Gastroesophageal sphincter (tissue), 4 donors: Measurements from ENCODE around the gene CACNA1C. TPM values are rescaled to one million over a fixed set of nuclear protein-coding genes. Genes with fewer than 3 reads are reported as not detected.
"Not testable (repeated sequence)": the region's sequence is repeated elsewhere in the genome, so short reads cannot be mapped to it uniquely, and the experiment has no call there.

Source experiments
- ATAC-seq: fragments of 150-250 bp; one replicate; pipeline ENCODE4 v1.9.1; 2016; ENCODE audit warnings: mild to moderate bottlenecking, moderate library complexity
- H3K27ac ChIP-seq, 4 donors: fragments of 200-600 bp; sonication (generic) in 3 of 4; 1 replicate in 3 of 4; 2 replicates in 1 of 4; pipeline ENCODE4 v1.5.1; 2016 to 2019
- H3K27me3 ChIP-seq: fragments of 200-600 bp; sonication (generic); one replicate; pipeline ENCODE4 v1.5.1; 2019
- H3K36me3 ChIP-seq, 2 donors: fragments of 200-600 bp; sonication (generic); one replicate each; pipeline ENCODE4 v1.5.1; 2019; ENCODE audit warnings: control low read depth in 1 of 2
- H3K4me1 ChIP-seq, 3 donors: fragments of 200-600 bp; sonication (generic); 1 replicate in 2 of 3; 2 replicates in 1 of 3; pipeline ENCODE4 v1.5.1; 2016 to 2019; ENCODE audit warnings: control low read depth in 2 of 3
- H3K4me3 ChIP-seq, 2 donors: fragments of 200-600 bp; sonication (generic); one replicate each; pipeline ENCODE4 v1.5.1; 2019; ENCODE audit warnings: mild to moderate bottlenecking in 1 of 2, moderate library complexity in 1 of 2
- H3K9me3 ChIP-seq, 3 donors: fragments of 200-600 bp; sonication (generic); one replicate each; pipeline ENCODE4 v1.5.1; 2017 to 2019; ENCODE audit warnings: control low read depth in 2 of 3
- CTCF ChIP-seq, 4 experiments: fragments of 200-600 bp in 2 of 4; fragments of 450-650 bp in 2 of 4; sonication (generic) in 1 of 4; IDR thresholded peaks; one replicate each; pipeline ENCODE4 v1.5.1; 2017 to 2019; ENCODE audit warnings: antibody characterized with exemption in 4 of 4, mild to moderate bottlenecking in 2 of 4, moderate library complexity in 2 of 4
- EP300 ChIP-seq: sonication (generic); formaldehyde crosslinking; IDR thresholded peaks from one replicate; pipeline ENCODE4 v1.6.1; 2017; ENCODE audit warnings: antibody characterized with exemption, mild to moderate bottlenecking
- POLR2A ChIP-seq, 2 donors: fragments of 450-650 bp; IDR thresholded peaks; one replicate each; pipeline ENCODE4 v1.6.1; 2017; ENCODE audit warnings: antibody characterized with exemption in 2 of 2, mild to moderate bottlenecking in 2 of 2, moderate library complexity in 1 of 2
- POLR2AphosphoS5 ChIP-seq: sonication (generic); formaldehyde crosslinking; IDR thresholded peaks from one replicate; pipeline ENCODE4 v1.6.1; 2017; ENCODE audit warnings: antibody characterized with exemption
- WGBS, 2 donors: methylation state at CpG; one replicate each; pipeline ENCODE4 v1.1.5; 2018; ENCODE audit warnings: low coverage in 1 of 2; 5-methylcytosine and 5-hydroxymethylcytosine counted together
- total RNA-seq, 4 donors: library from RNA; depleted of rRNA; stranded (reverse); fragments of >200 nt; gene quantifications; one replicate each; pipeline ENCODE4 v1.1.0, GENCODE V29; 2016

The CACNA1C gene
- total RNA-seq, 4 donors from 2014 or later, result 22.9 to 96.2 (median 41.4) TPM

DNA sequence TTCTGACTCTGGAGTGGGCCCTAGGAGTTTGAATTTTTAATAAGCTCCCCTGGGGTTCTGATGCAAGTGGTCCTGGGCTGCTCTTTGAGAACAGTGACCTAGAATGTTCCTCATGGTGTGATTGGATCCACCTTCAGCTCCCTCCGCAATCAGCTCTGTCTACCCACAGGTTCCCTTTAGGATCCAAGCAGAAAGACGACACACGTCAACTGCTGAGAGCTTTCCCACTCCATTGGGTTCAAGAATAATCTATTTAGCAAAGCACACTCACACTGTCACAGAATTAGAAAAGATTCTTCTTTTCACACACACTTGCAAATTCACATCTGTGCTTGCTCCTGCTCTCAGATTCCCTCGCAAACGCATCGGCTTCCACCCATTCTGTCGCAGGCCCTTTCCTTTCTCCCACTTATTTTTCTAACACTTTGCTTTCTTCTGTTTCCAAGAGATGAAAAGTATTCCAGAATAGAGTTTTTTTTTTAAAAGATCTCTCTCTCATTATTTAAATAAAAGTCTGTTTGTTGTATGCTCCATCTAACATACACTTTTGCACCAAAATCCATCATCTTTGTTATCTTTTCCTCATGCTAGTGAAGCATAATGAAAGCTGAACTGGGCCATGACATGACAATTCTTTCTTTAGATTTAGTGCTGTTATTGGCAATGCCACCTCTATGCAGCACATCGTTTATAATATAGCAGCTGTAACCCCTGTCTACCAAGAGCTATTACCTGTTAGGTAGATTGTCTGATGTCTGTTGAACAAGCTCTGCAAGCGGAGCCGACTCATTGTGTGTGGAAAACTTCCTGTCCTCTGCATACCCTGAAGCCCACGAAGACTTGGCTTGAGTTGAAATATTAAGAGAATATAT, 73.1 kb downstream of the CACNA1C start:
- peak overlapping the region in 2 of 4 donors; percentile 30 to 35 for H3K27ac ChIP-seq
- H3K27me3 ChIP-seq, result no peaks in the 10 kb centered on the region
- no peaks in the 10 kb centered on the region for H3K9me3 ChIP-seq
- no peak overlapping the region for H3K4me3 ChIP-seq
- ATAC-seq, result no peak
- 72 to 75% methylated on average over 10 of the region's 11 CpGs for WGBS, 2 donors
- peaks cover 0 to 56% (median 5%) of the 10 kb centered on the region in 3 donors for H3K4me1 ChIP-seq
- H3K36me3 ChIP-seq, result peaks cover 0 to 12% of the 10 kb centered on the region in 2 donors
- TF ChIP-seq POLR2AphosphoS5, result no peak
- no peak for TF ChIP-seq CTCF (IDR thresholded peaks at IDR 0.05)
- TF ChIP-seq POLR2A (IDR thresholded peaks at IDR 0.05), result no peak
- TF ChIP-seq EP300, result no peak

- peaks cover 0 to 12% of the 10 kb centered on the region in 2 donors for H3K36me3 ChIP-seq
- WGBS, 2 donors, result 60 to 73% methylated on average over 2 to 8 of the region's 8 CpGs
- H3K27me3 ChIP-seq, result no peaks in the 10 kb centered on the region
- TF ChIP-seq EP300 (no peak), POLR2AphosphoS5 (no peak), CTCF (IDR thresholded peaks at IDR 0.05) (no peak), POLR2A (IDR thresholded peaks at IDR 0.05) (no peak)
- ATAC-seq, result no peak
- H3K4me1 ChIP-seq, result peaks cover 0 to 47% (median 0%) of the 10 kb centered on the region in 3 donors
- no peaks in the 10 kb centered on the region for H3K9me3 ChIP-seq
- H3K27ac ChIP-seq, result peak overlapping the region in 3 of 4 donors; percentile 30 to 35 (median 32)
- H3K4me3 ChIP-seq, result no peak overlapping the region
Observed at GRCh38 chr12:2126676-2127406, 74.1 kb downstream of the CACNA1C start.

GRCh38 chr12:2129076-2129475, 76.3 kb downstream of the CACNA1C start:
- no peak for ATAC-seq
- 35 to 68% methylated on average over 4 to 5 of the region's 7 CpGs for WGBS, 2 donors
- Histone ChIP-seq H3K9me3 (no peaks in the 10 kb centered on the region), H3K36me3 (peaks cover 0 to 7% of the 10 kb centered on the region in 2 donors), H3K4me3 (no peak overlapping the region), H3K4me1 (peaks cover 0 to 43% (median 0%) of the 10 kb centered on the region in 3 donors), H3K27me3 (no peaks in the 10 kb centered on the region), H3K27ac (peak overlapping the region in 3 of 4 donors; percentile 60 to 72 (median 64))
- no peak for TF ChIP-seq CTCF (IDR thresholded peaks at IDR 0.05)
- no peak for TF ChIP-seq POLR2A (IDR thresholded peaks at IDR 0.05)
- no peak for TF ChIP-seq POLR2AphosphoS5
- TF ChIP-seq EP300, result no peak

GRCh38 chr12:2135661-2136418, 83.1 kb downstream of the CACNA1C start:
- H3K27me3 ChIP-seq, H3K36me3 ChIP-seq, H3K4me3 ChIP-seq, ATAC-seq, H3K9me3 ChIP-seq: not testable (repeated sequence)
- WGBS, 2 donors, result 92 to 100% methylated on average over 2 to 7 of the region's 37 CpGs
- H3K4me1 ChIP-seq, result peaks cover 0 to 49% (median 0%) of the 10 kb centered on the region in 3 donors
- peak overlapping the region in 2 of 4 donors; percentile 70 for H3K27ac ChIP-seq

DNA sequence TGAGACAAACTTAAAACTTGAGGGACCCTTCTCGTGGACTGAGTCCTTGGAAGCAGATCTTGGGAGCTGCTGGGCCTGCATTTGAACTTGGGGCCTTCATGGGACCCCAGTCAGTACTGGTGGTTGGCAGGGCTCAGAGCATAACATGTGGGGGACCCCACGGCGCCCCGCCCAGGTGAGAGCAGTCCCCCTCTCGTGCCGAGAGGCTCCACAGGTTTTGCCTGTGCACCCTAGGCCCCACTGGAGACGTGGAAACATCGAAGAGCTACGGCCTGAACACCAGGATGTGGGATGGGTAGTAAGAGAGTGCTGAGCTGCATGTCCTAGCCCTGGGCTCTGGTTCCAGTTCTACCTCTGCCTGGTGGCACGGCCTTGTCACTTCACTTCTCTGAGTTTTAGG, 84.1 kb downstream of the CACNA1C start:
- no peak for TF ChIP-seq CTCF (IDR thresholded peaks at IDR 0.05)
- TF ChIP-seq POLR2A (IDR thresholded peaks at IDR 0.05), result no peak
- no peak for TF ChIP-seq EP300
- TF ChIP-seq POLR2AphosphoS5, result no peak
- ATAC-seq, result no peak
- Histone ChIP-seq H3K4me3 (no peak overlapping the region), H3K27me3 (no peaks in the 10 kb centered on the region), H3K9me3 (no peaks in the 10 kb centered on the region), H3K36me3 (no peaks in the 10 kb centered on the region), H3K27ac (peak overlapping the region in 3 of 4 donors; percentile 56 to 70 (median 70)), H3K4me1 (peaks cover 0 to 59% (median 0%) of the 10 kb centered on the region in 3 donors)
- WGBS, 2 donors, result 88 to 100% methylated on average over 1 to 3 of the region's 10 CpGs
